GM12892 (cell line): ENCODE data around the gene TUBGCP2. TPM values are rescaled to one million over a fixed set of nuclear protein-coding genes. Genes with fewer than 3 reads are reported as not detected.

Experiments
- DNase-seq: peaks from one replicate; pipeline ENCODE4 v3.0.0; 2011; ENCODE audit not compliant: insufficient read length
- FAIRE-seq: peaks from 2 replicates; lab custom pipeline; 2011; peaks lifted over from hg19 to GRCh38; lab: Jason Lieb, UNC
- POLR2A ChIP-seq: IDR thresholded peaks from 2 replicates; pipeline ENCODE4 v1.6.1; 2011; ENCODE audit warnings: low read depth, low read length, control low read depth
- POLR2AphosphoS5 ChIP-seq: IDR thresholded peaks from 2 replicates; pipeline ENCODE4 v1.6.1; 2011; ENCODE audit warnings: low read depth, low read length, control low read depth
- TAF1 ChIP-seq: IDR thresholded peaks from 2 replicates; pipeline ENCODE4 v1.6.1; 2011; ENCODE audit warnings: low read depth, mild to moderate bottlenecking, control low read depth, low read length, borderline replicate concordance
- polyA plus RNA-seq: library from polyadenylated mRNA; unstranded; fragments of >200 nt; gene quantifications from one replicate; pipeline ENCODE4 v1.2.1, GENCODE V29; 2012; ENCODE audit warnings: missing spikeins, inconsistent platforms; ENCODE audit not compliant: missing spikeins

The TUBGCP2 gene
- polyA plus RNA-seq, result 23.8 TPM

- peak; percentile 85 for DNase-seq
- FAIRE-seq, result peak; percentile 97
- TF ChIP-seq TAF1, result no peak
- peak; percentile 70 for TF ChIP-seq POLR2AphosphoS5
- peak; percentile 76; the same call in 1 of the 2 replicates for TF ChIP-seq POLR2A
These were observed at the start of gene TUBGCP2, which contains the start of gene ZNF511 for GRCh38 chr10:133308421-133309099. TUBGCP2 (minus strand) TSS chr10:133308872; CDS start chr10:133302941, 5,931 bp downstream. ZNF511 (plus strand) TSS chr10:133308914; CDS start chr10:133308944, 30 bp downstream.

- DNase-seq (peak; percentile 98), FAIRE-seq (peak; percentile 87)
- TF ChIP-seq POLR2A (peak; percentile 64; the same call in 1 of the 2 replicates), TAF1 (0 out of 2 replicates have a peak, but pooled peaks have one; percentile 27), POLR2AphosphoS5 (0 out of 2 replicates have a peak, but pooled peaks have one; percentile 30)
These were observed 48.9 kb upstream of the TUBGCP2 start, which contains the start of gene FUOM for GRCh38 chr10:133357285-133358161. FUOM (minus strand) TSS chr10:133358019; CDS start chr10:133358007, 12 bp downstream.

- no peak for TF ChIP-seq POLR2A
- TF ChIP-seq TAF1, result no peak
- TF ChIP-seq POLR2AphosphoS5, result no peak
- no peak for FAIRE-seq
- DNase-seq, result no peak
These were observed 48.0 kb upstream of the TUBGCP2 start for GRCh38 chr10:133356549-133357284.

GRCh38 chr10:133355991-133356390 is 47.3 kb upstream of the TUBGCP2 start:
- no peak for DNase-seq
- no peak for TF ChIP-seq TAF1
- TF ChIP-seq POLR2A, result no peak
- TF ChIP-seq POLR2AphosphoS5, result no peak
- FAIRE-seq, result no peak

- FAIRE-seq, result no peak
These were observed 46.6 kb upstream of the TUBGCP2 start for GRCh38 chr10:133355266-133355665.

GRCh38 chr10:133354672-133355240 is 46.1 kb upstream of the TUBGCP2 start:
- no peak for TF ChIP-seq TAF1
- TF ChIP-seq POLR2AphosphoS5, result no peak
- no peak for TF ChIP-seq POLR2A
- FAIRE-seq (no peak), DNase-seq (no peak)

More at GRCh38 chr10:133355266-133355665, 46.6 kb upstream of the TUBGCP2 start:
- TF ChIP-seq POLR2A, result no peak
- TF ChIP-seq POLR2AphosphoS5, result no peak
- TF ChIP-seq TAF1, result no peak
- no peak for DNase-seq

- no peak for TF ChIP-seq POLR2AphosphoS5
- TF ChIP-seq POLR2A, result no peak
- TF ChIP-seq TAF1, result no peak
- FAIRE-seq (no peak), DNase-seq (no peak)
These were observed 45.4 kb upstream of the TUBGCP2 start for GRCh38 chr10:133353988-133354605.

GRCh38 chr10:133353202-133353959 is 44.7 kb upstream of the TUBGCP2 start:
- FAIRE-seq (no peak), DNase-seq (no peak)
- TF ChIP-seq POLR2A, result peak; percentile 38; the same call in 1 of the 2 replicates
- no peak for TF ChIP-seq TAF1

- no peak for FAIRE-seq
- TF ChIP-seq TAF1, result no peak
- TF ChIP-seq POLR2A, result no peak
- TF ChIP-seq POLR2AphosphoS5, result no peak
- DNase-seq, result no peak
These were observed 43.0 kb upstream of the TUBGCP2 start for GRCh38 chr10:133351408-133352318.

- no peak for DNase-seq
- no peak for TF ChIP-seq TAF1
- no peak for TF ChIP-seq POLR2A
- TF ChIP-seq POLR2AphosphoS5, result no peak
- FAIRE-seq, result no peak
These were observed 42.3 kb upstream of the TUBGCP2 start for GRCh38 chr10:133350950-133351329.
